Transverse colon (tissue), 4 donors: ENCODE measurements around the gene TDRD9.

ENCODE experiments used
- POLR2A ChIP-seq: fragments of 450-650 bp; IDR thresholded peaks from one replicate; pipeline ENCODE4 v1.6.1; 2016; ENCODE audit warnings: antibody characterized with exemption, mild to moderate bottlenecking, moderate library complexity
- POLR2AphosphoS5 ChIP-seq, 3 donors: sonication (generic); formaldehyde crosslinking; IDR thresholded peaks; one replicate each; pipeline ENCODE4 v1.6.1; 2016; ENCODE audit warnings: antibody characterized with exemption in 3 of 3
- TF ChIP-seq, protein P1 (sequence below), 5 experiments: fragments of 200-600 bp in 3 of 5; fragments of 450-650 bp in 2 of 5; sonication (generic) in 3 of 5; IDR thresholded peaks; 1 replicate in 2 of 5; 2 replicates in 3 of 5; pipeline ENCODE4 v1.5.1; 2016 to 2017; ENCODE audit warnings: antibody characterized with exemption in 5 of 5, inconsistent platforms in 3 of 5, mild to moderate bottlenecking in 2 of 5, moderate library complexity in 1 of 5

DNA sequence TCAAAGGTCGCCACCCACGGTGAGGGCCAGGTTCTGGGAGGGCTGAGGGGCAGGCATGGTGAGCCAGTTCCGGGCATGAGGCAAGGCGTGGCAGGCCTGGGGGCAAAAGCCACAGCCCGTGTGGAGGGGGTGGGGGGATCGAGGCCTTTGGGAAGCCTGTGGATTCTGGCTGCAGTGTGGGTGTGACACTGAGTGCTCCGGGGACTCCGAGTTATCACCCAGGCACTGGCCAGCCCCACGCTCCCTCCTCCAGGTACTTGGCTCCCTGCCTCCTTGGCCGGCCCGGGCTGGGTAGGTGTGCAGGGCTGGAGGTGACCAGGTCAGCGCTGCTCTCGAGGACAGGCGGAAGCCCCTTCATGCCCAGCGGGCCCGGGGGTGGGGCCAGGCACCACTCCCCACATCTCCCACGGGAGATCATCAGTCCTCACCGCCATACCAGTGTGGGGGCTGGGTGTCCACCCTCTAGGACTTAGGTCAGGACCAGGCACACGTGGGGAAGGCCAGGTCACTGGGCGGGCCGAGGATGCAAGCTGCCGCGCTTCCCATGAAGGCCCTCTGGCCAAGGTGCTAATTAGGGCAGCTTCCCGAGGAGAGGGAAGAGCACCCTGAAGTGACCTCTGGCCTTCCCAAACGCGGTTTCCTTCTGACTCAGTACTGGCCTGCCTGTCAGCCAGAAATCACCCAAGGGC is 34.1 kb upstream of the TDRD9 start:
- TF ChIP-seq, protein P1, sequence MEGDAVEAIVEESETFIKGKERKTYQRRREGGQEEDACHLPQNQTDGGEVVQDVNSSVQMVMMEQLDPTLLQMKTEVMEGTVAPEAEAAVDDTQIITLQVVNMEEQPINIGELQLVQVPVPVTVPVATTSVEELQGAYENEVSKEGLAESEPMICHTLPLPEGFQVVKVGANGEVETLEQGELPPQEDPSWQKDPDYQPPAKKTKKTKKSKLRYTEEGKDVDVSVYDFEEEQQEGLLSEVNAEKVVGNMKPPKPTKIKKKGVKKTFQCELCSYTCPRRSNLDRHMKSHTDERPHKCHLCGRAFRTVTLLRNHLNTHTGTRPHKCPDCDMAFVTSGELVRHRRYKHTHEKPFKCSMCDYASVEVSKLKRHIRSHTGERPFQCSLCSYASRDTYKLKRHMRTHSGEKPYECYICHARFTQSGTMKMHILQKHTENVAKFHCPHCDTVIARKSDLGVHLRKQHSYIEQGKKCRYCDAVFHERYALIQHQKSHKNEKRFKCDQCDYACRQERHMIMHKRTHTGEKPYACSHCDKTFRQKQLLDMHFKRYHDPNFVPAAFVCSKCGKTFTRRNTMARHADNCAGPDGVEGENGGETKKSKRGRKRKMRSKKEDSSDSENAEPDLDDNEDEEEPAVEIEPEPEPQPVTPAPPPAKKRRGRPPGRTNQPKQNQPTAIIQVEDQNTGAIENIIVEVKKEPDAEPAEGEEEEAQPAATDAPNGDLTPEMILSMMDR (IDR thresholded peaks at IDR 0.05) = no peak
- TF ChIP-seq POLR2A (no peak), POLR2AphosphoS5 (IDR thresholded peaks at IDR 0.05) (no peak)
